C4-2B (cell line): ENCODE data around the gene FOXP1.

ENCODE experiments used
- CTCF ChIP-seq: fragments of 450-650 bp; conservative IDR thresholded peaks from 2 replicates; pipeline ENCODE4 v1.5.1; 2017; ENCODE audit warnings: mild to moderate bottlenecking
- ZFX ChIP-seq: fragments of 450-650 bp; IDR thresholded peaks from 2 replicates; pipeline ENCODE4 v1.6.1; 2017

GRCh38 chr3:70980646-70981170 is 602.8 kb downstream of the FOXP1 start:
- TF ChIP-seq CTCF = no peak
- TF ChIP-seq ZFX = no peak
